ENCODE data around the gene FAM135A. TPM values are rescaled to one million over a fixed set of nuclear protein-coding genes. Genes with fewer than 3 reads are reported as not detected.

FAM135A gene
- total RNA-seq, 1 donor from 2014 or later: 33.4 TPM

DNA sequence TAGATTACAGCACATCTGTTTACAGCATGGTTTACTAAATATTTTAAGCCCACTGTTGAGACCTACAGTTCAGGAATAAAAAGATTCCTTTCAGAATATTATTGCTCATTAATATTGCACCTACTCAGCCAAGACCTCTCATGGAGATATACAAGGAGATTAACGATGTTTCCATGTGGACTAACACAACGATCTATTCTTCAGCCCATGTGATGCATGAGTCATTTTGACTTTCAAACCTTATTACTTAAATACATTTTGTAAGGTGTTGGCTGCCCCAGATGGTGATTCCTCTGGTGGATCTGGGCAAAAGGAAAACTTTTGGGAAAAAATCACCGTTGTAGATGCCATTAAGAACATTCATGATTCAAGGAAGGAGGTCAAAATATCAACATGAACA is 105.4 kb downstream of the FAM135A start:
- no peak overlapping the region for H3K4me3 Mint-ChIP-seq

DNA sequence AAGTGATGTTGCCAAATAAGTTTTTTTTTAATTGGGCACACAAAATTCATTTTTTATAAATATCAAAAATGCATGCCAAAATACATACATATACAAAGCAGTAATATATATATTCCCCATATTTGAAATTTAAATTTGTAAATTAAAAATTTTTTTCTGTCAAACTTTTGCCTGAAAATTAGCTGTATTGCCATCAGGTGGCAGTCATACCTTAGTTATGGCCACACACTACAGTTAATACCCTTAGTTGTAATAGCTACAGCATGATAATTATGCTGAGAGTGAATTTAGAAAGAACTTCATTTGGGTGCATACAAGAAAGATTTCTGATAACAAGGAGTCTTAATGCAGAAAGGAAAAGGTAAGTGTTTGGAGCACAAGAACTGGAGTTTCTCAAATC is 107.3 kb downstream of the FAM135A start:
- H3K4me3 Mint-ChIP-seq: no peak overlapping the region
- no peaks in the 10 kb centered on the region for H3K4me1 Mint-ChIP-seq (ENCODE audit: unreplicated experiment)
- H3K27ac Mint-ChIP-seq: no peak overlapping the region
- H3K36me3 Mint-ChIP-seq: peaks cover 8% of the 10 kb centered on the region
- TF ChIP-seq, protein P1, sequence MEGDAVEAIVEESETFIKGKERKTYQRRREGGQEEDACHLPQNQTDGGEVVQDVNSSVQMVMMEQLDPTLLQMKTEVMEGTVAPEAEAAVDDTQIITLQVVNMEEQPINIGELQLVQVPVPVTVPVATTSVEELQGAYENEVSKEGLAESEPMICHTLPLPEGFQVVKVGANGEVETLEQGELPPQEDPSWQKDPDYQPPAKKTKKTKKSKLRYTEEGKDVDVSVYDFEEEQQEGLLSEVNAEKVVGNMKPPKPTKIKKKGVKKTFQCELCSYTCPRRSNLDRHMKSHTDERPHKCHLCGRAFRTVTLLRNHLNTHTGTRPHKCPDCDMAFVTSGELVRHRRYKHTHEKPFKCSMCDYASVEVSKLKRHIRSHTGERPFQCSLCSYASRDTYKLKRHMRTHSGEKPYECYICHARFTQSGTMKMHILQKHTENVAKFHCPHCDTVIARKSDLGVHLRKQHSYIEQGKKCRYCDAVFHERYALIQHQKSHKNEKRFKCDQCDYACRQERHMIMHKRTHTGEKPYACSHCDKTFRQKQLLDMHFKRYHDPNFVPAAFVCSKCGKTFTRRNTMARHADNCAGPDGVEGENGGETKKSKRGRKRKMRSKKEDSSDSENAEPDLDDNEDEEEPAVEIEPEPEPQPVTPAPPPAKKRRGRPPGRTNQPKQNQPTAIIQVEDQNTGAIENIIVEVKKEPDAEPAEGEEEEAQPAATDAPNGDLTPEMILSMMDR (conservative IDR thresholded peaks at IDR 0.05): peak; percentile 69
- DNase-seq (ENCODE audit: extremely low spot score, unreplicated experiment): no peak
- H3K27me3 Mint-ChIP-seq: no peaks in the 10 kb centered on the region
- H3K9me3 Mint-ChIP-seq: no peaks in the 10 kb centered on the region

More for the DNA sequence above, 105.4 kb downstream of the FAM135A start:
- no peak overlapping the region for H3K27ac Mint-ChIP-seq
- H3K36me3 Mint-ChIP-seq: peaks cover 4% of the 10 kb centered on the region
- H3K27me3 Mint-ChIP-seq: no peaks in the 10 kb centered on the region
- no peak for DNase-seq (ENCODE audit: extremely low spot score, unreplicated experiment)
- TF ChIP-seq, protein P1 (conservative IDR thresholded peaks at IDR 0.05): no peak
- no peaks in the 10 kb centered on the region for H3K9me3 Mint-ChIP-seq
- no peaks in the 10 kb centered on the region for H3K4me1 Mint-ChIP-seq (ENCODE audit: unreplicated experiment)

DNA sequence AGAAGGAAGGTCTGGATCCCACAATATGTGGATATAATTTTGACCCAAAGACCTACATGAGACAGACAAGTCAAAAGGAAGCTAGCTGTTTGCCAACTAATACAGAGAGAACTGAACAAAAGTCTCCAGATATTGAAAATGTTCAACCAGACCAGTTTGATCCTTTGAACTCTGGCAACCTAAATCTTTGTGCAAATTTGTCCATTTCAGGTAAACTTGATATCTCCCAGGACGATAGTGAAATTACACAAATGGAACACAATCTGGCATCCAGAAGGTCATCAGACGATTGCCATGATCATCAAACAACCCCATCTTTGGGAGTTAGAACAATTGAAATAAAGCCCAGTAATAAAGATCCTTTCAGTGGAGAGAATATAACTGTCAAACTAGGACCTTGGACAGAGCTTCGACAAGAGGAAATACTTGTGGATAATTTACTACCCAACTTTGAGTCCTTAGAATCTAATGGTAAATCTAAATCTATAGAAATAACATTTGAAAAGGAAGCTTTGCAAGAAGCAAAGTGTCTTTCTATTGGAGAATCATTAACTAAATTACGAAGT is 111.5 kb downstream of the FAM135A start:
- Mint-ChIP-seq H3K36me3 (peaks cover 4% of the 10 kb centered on the region), H3K9me3 (no peaks in the 10 kb centered on the region), H3K27ac (no peak overlapping the region), H3K4me1 (ENCODE audit: unreplicated experiment) (no peaks in the 10 kb centered on the region), H3K4me3 (no peak overlapping the region), H3K27me3 (no peaks in the 10 kb centered on the region)
- TF ChIP-seq, protein P1 (conservative IDR thresholded peaks at IDR 0.05): no peak
- no peak for DNase-seq (ENCODE audit: extremely low spot score, unreplicated experiment)

DNA sequence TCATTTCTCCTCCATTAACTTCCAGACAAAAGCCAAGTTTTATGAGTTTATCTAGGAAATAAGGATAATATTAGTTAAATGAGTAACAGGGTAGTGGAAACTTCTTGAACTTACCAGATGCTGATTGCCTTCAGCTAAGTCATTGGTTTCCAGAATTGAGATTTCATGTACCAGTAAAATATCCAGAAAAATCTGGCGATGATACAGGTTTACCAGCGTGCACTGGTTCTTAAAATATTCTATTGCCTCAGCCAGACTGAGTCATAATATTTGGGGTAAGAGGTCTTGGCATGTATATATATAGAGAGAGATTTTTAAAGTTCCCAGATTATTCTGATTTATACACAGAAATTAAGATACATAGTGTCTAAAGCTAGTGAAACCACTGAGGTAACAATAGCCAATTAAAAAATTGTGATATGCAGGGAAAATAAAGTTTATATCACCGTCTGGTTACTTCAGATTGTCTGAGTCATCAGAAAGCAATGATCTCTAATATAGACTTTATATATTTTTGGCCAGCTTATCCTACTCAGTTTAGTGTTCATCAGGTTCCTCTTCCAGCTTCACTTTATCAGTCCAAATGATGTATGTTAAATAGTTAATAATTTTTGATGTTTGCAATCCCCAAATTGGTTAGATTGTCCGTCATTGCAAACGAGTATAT is 113.9 kb downstream of the FAM135A start:
- Mint-ChIP-seq H3K4me3 (no peak overlapping the region), H3K27ac (no peak overlapping the region), H3K27me3 (no peaks in the 10 kb centered on the region), H3K9me3 (no peaks in the 10 kb centered on the region), H3K4me1 (ENCODE audit: unreplicated experiment) (no peaks in the 10 kb centered on the region), H3K36me3 (peaks cover 4% of the 10 kb centered on the region)
- TF ChIP-seq, protein P1 (conservative IDR thresholded peaks at IDR 0.05): no peak
- DNase-seq (ENCODE audit: extremely low spot score, unreplicated experiment): no peak

DNA sequence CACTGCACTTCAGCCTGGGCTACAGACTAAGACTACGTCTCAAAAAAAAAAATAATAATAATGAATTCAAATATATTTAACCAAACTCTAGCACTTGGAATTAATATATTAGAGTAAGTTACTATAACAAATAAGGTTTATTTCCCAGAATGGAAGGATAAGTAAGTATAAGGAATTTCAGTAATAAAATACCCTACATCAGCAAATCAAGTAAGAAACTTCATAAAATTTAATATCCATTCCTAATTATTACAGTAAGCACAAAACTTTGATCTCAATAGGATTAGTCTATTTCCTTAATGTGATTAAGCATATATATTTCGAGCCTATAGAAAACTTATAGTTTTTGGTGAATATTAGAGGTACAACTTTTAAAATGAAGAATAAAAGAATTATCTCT is 116.7 kb downstream of the FAM135A start:
- no peaks in the 10 kb centered on the region for H3K9me3 Mint-ChIP-seq
- no peak overlapping the region for H3K4me3 Mint-ChIP-seq
- no peak for DNase-seq (ENCODE audit: extremely low spot score, unreplicated experiment)
- H3K36me3 Mint-ChIP-seq: peaks cover 4% of the 10 kb centered on the region
- TF ChIP-seq, protein P1 (conservative IDR thresholded peaks at IDR 0.05): no peak
- H3K27me3 Mint-ChIP-seq: no peaks in the 10 kb centered on the region
- H3K4me1 Mint-ChIP-seq (ENCODE audit: unreplicated experiment): no peaks in the 10 kb centered on the region
- H3K27ac Mint-ChIP-seq: no peak overlapping the region

Measured in type B pancreatic cell (in vitro differentiated cells).